NCI-H1048 (cell line): ENCODE results near the gene RTN1.
"Not testable (repeated sequence)": the region's sequence is repeated elsewhere in the genome, so short reads cannot be mapped to it uniquely, and the experiment has no call there.

Experiments
- DNase-seq: peaks from one replicate; lab custom pipeline; 2025; lab: John Stamatoyannopoulos, UW

RTN1 gene

DNA sequence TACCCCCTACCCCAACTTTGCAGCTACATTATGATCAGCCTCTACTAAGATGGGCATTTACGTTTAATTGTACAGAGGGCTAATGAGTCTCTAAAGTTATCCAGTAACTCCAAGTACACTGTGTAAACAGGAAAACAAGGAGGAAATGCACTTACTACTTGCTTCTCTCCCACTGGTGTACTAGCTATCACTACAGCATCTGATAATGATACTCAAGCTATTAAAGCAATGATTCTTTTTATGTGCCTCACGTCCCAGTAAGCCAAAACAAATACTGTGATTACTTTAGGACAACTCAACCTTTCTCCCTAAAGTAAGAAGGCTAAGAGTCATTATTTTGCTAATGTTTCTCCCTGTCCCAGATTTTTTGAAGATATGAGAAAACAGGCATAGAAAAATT is 165.3 kb downstream of the RTN1 start:
- DNase-seq: no peak

DNA sequence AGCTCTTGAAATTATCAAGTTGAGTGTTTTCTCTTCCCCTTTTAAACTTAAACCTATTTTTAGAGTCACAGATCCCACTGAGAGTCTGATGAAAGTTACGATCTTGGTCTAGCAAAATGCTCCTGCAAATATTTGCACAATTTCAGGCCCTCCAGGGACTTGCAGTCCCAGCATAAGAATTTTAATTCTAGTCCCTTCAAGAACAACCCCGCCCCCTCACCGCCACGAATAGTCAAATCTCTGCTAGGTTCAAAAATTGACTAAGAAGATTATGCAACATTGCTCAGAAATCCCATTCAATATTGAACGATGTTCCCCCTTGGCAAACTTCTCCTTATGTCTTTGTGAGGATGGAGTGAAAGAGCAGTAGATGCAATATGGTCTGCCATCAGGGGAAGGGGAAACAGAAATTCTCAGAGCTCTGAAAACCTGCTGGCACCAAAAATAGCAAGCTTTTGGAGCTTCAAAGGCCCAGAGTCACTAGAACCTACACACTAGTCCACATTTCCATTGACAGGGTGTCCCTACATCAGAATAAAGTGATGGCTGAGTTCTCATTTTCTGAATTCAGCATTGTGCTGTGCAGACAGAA is 166.4 kb downstream of the RTN1 start:
- no peak for DNase-seq

DNA sequence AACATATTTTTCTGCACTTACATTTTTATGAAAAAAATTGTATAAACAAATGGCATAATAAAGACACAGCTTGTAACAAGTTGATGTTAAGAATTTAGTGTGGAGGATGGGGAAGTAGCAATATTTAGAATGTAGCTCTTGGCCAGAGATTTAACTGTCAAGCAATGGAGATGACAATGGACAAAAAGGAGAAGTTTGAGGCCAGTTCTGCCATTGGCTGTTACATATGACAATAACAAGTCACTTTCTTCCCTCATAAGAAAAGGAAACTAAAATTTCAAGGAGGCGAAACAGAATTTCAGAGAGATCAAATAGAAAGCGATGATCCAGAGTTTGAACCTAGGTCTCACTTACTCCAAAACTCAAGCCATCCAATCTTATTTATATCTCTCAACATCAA is 171.1 kb downstream of the RTN1 start:
- no peak for DNase-seq

- DNase-seq: no peak
Observed at GRCh38 chr14:59698793-59699192, 171.8 kb downstream of the RTN1 start.

- DNase-seq: no peak
Observed at GRCh38 chr14:59695198-59695597, 175.4 kb downstream of the RTN1 start.

GRCh38 chr14:59691266-59691665 is 179.3 kb downstream of the RTN1 start:
- no peak for DNase-seq

GRCh38 chr14:59690426-59690825 is 180.2 kb downstream of the RTN1 start:
- DNase-seq: no peak

DNA sequence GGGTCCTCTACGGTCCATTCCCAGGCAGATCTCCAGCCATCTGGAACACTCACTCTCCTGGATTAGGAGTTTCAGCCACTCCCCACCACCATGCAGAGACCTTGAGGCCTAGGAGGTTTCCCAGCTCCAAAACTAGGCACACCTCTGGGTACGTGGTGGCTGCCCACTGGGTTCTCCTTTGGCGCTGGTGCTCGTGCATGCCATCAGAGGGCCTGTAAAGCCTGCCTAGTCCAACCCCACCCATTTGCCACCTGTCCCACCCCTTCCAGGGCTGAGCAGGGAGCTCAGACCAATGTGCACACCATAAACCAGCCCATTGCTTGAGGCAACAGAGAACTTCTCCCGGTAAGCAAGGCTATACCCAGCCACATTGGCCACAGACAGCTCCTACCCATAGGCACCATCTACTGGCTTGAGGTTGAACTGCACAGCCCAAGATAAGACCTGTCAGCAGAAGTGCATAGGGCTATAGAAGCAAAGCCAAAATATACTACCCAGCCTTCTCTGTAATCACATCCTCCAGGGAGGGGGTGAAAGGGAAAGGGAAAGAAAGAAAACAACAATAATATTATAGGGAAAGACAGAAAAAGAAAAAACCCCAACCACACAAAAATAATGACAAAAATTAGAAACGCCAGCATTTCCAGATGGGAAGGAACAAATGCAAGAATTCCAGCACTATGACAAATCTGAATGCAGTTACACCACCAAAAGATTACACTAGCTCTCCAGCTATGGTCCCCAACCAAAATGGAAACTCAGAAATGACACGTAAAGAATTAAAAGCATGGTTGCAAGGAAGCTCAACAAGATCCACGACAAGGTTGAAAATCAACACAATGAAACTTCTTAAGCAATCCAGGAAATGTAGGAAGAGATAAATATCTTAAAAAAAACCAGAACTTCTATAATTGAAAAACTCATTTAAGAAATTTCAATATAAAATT is 182.1 kb downstream of the RTN1 start:
- DNase-seq: no peak

GRCh38 chr14:59687663-59688062 is 182.9 kb downstream of the RTN1 start:
- no peak for DNase-seq

- peak; percentile 2 for DNase-seq
Observed at GRCh38 chr14:59679872-59680271, 190.7 kb downstream of the RTN1 start.

- DNase-seq: no peak
Observed at GRCh38 chr14:59678352-59678751, 192.2 kb downstream of the RTN1 start.

GRCh38 chr14:59677771-59678231 is 192.8 kb downstream of the RTN1 start:
- DNase-seq: no peak

DNA sequence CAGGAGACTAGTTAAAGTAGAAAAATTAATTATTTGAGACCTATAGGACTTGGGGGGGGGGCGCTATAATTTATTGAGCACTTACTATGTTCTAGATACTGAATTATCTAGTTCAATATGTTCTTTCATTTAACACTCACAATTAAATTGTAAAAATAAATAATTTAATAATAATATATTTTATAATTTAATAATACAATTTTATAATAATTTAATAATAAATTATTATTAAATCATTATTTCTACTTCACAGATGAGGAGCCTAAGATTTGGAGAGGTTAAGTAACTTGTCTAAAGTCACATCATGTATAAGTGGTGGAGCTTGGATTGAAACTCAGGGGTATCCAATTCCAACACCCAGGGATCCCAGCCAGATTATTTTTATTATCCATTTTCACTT is 195.2 kb downstream of the RTN1 start:
- no peak for DNase-seq

DNA sequence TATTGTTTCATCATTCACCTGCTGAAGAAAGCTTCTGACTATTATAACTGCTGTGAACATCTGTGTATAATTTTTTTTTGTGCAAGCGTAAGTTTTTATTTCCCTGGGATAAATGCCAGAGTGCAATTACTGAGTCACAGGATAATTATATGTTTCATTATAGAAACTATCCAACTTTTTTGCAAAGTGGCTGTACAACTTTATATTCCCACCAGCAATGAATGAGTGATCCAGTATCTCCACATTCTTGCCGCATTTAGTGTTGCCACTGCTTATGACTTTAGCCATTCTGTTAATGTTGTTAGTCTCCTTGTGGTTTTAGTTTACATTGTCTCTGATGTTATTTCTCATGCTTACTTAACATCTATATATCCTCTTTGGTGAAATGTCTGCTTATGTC is 205.8 kb downstream of the RTN1 start:
- DNase-seq: peak; percentile 4

- no peak for DNase-seq
Observed at GRCh38 chr14:59657769-59658168, 212.8 kb downstream of the RTN1 start.

- DNase-seq: no peak
Observed at GRCh38 chr14:59656473-59656872, 214.1 kb downstream of the RTN1 start.

DNA sequence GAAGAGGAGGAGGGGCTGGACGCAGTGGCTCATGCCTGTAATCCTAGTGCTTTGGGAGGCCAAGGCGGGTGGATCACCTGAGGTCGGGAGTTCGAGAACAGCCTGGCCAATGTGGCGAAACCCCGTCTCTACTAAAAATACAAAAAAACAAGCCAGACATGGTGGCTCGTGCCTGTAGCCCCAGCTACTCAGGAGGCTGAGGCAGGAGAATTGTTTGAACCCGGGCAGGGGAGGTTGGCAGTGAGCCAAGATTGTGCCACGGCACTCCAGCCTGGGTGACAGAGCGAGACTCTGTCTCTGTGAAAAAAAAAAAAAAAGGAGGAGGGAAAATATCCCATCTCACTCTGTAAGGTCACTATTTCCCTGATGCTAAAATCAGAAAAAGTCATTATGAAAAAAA is 216.4 kb downstream of the RTN1 start:
- not testable (repeated sequence) for DNase-seq

GRCh38 chr14:59646832-59647231 is 223.7 kb downstream of the RTN1 start:
- DNase-seq: not testable (repeated sequence)

DNA sequence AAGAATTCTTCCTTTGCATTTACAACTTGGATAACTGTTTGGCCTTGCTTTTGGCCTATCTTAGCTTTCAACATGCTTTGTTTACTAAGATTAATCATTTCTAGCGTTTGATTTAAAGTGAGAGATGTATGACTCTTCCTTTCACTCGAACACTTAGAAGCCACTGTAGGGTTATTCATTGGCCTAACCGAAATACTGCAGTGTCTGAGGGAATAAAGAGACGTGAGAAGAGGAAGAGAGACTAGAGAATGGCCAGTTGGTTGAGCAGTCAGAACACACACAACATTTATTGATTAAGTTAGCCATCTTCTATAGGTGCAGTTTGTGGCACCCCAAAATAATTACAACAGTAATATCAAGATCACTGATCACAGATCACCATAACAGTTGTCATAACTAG is 231.7 kb downstream of the RTN1 start:
- DNase-seq: no peak

DNA sequence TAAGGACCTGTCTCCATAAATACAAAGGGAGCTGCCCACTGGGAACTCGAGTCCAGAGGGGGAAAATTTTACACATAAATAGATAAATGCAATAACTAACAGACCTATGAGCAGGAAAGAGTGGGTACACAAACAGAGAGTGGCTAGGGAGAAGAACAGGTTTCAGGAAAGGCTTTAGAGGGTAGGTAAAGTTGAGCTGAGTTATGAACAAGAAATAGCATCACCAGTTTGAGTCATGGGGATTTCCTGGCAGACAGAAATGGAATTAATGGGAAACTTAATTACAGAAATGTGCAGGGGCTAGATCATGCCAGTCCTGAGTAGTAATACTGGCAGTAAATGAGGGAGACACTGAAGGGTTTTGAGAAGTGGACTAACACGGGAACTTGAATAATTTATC is 236.0 kb downstream of the RTN1 start:
- DNase-seq: no peak

DNA sequence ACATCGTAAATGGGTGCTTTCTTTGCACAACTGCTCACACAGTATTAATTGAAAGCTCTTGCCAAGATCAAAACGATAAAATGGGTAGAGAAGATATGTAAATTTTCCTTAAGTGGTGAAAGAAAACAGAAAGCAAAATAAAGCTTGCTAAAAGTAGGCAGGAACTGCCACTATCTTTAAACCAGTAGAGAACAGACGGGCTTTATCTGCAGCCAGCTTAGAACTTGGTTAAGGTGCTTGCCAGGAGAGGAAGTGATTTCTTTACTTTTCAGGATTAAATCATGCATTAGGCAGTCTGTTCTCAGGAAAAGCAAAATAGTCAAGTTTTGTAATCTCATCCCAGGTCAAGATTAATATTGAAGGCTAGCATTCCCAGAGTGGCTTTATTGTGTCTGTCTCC is 237.1 kb downstream of the RTN1 start:
- no peak for DNase-seq

DNA sequence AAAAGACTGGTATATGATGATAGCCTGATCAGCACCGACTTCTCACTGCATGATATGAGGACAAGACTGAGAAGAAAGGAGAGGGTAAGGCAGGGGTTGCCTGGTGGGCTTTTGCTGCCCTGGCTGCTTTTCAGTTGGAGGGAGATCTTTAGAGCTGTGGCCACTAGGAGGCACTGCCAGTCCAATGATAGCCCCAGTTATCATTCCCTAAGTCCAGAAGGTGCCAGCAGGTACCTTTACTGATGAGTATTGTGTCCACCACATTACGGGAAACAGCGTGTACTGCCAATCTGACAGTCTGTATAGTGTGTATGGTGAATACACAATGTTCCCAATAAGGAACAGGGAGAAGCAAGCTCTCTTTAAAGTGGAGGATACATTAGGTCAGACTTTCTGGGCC is 238.2 kb downstream of the RTN1 start:
- no peak for DNase-seq

GRCh38 chr14:59631237-59631636 is 239.3 kb downstream of the RTN1 start:
- no peak for DNase-seq
